PFSK-1 (cell line): ENCODE data around the gene SDK1.

Experiments used
- FOXP2 ChIP-seq: optimal IDR thresholded peaks from 2 replicates; pipeline ENCODE3; 2011; ENCODE audit warnings: borderline replicate concordance, control low read depth, inconsistent platforms; ENCODE audit not compliant: insufficient read depth; ENCODE audit errors: extremely low read length, extremely low read depth
- POLR2AphosphoS5 ChIP-seq: IDR thresholded peaks from 2 replicates; pipeline ENCODE4 v1.6.1; 2012; ENCODE audit warnings: low read depth, mild to moderate bottlenecking, control low read depth, low read length, moderate library complexity
- SIN3A ChIP-seq: IDR thresholded peaks from 2 replicates; pipeline ENCODE4 v1.6.1; 2012; ENCODE audit warnings: mild to moderate bottlenecking, low read length, moderate library complexity, borderline replicate concordance; ENCODE audit not compliant: insufficient read depth
- TAF1 ChIP-seq: IDR thresholded peaks from 2 replicates; pipeline ENCODE4 v1.6.1; 2012; ENCODE audit warnings: low read length, control low read depth, borderline replicate concordance; ENCODE audit not compliant: insufficient read depth
- TF ChIP-seq, protein P1 (sequence below), 2 experiments: IDR thresholded peaks; 2 replicates each; pipeline versions ENCODE4 v1.6.1 to v1.8.0; 2011 to 2012; ENCODE audit warnings: low read depth in 2 of 2, low read length in 2 of 2, control low read depth in 1 of 2, inconsistent platforms in 1 of 2, mild to moderate bottlenecking in 1 of 2, moderate library complexity in 1 of 2; ENCODE audit not compliant: insufficient read depth in 1 of 2

SDK1 gene

GRCh38 chr7:4244041-4244440 is 943.0 kb downstream of the SDK1 start:
- TF ChIP-seq, protein P1, sequence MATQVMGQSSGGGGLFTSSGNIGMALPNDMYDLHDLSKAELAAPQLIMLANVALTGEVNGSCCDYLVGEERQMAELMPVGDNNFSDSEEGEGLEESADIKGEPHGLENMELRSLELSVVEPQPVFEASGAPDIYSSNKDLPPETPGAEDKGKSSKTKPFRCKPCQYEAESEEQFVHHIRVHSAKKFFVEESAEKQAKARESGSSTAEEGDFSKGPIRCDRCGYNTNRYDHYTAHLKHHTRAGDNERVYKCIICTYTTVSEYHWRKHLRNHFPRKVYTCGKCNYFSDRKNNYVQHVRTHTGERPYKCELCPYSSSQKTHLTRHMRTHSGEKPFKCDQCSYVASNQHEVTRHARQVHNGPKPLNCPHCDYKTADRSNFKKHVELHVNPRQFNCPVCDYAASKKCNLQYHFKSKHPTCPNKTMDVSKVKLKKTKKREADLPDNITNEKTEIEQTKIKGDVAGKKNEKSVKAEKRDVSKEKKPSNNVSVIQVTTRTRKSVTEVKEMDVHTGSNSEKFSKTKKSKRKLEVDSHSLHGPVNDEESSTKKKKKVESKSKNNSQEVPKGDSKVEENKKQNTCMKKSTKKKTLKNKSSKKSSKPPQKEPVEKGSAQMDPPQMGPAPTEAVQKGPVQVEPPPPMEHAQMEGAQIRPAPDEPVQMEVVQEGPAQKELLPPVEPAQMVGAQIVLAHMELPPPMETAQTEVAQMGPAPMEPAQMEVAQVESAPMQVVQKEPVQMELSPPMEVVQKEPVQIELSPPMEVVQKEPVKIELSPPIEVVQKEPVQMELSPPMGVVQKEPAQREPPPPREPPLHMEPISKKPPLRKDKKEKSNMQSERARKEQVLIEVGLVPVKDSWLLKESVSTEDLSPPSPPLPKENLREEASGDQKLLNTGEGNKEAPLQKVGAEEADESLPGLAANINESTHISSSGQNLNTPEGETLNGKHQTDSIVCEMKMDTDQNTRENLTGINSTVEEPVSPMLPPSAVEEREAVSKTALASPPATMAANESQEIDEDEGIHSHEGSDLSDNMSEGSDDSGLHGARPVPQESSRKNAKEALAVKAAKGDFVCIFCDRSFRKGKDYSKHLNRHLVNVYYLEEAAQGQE (IDR thresholded peaks at IDR 0.05; ENCODE audit: insufficient read depth in 1 of 2, low read depth in 2 of 2, low read length in 2 of 2) = no peak
- TF ChIP-seq POLR2AphosphoS5 (no peak), FOXP2 (no peak), SIN3A (no peak), TAF1 (no peak)

- TF ChIP-seq, protein P1 (IDR thresholded peaks at IDR 0.05; ENCODE audit: insufficient read depth in 1 of 2, low read depth in 2 of 2, low read length in 2 of 2) = no peak
- TF ChIP-seq SIN3A (no peak), FOXP2 (no peak), TAF1 (no peak), POLR2AphosphoS5 (no peak)
These were observed 943.6 kb downstream of the SDK1 start for GRCh38 chr7:4244635-4245034.

DNA sequence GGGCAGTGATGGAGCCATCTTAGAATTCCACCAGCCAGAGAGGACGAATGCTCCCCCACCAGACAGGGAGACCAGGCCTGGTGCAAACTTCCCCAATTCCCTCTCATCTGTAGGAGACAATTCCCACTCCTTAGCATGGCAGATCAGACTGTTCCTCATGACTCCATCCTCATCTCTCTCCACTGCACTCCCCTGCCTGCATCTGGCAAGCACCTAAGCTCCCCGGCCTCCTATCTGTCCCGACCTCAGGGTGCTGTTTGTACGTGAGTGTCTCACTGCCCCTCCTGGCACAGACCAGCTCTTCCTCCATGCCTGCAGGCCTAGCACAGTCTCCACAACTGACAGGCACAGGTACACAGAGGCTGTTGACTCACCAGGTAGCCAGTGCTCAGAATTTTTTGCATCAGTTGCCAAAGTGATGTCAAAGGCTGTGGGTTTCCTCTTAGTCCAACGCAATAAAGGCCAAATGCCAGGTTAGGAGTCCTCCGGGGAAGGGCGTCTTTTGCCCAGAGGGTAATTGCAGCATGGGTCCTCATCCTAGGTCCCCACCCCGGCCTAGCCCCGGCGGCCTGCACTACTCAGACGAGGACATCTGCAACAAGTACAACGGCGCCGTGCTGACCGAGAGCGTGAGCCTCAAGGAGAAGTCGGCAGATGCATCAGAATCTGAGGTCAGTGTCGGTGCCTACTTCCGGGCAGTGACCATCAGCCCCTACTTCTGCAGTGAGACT is 944.2 kb downstream of the SDK1 start:
- TF ChIP-seq POLR2AphosphoS5 (no peak), FOXP2 (no peak), SIN3A (no peak), TAF1 (no peak)
- TF ChIP-seq, protein P1 (IDR thresholded peaks at IDR 0.05; ENCODE audit: insufficient read depth in 1 of 2, low read depth in 2 of 2, low read length in 2 of 2) = no peak

GRCh38 chr7:4245866-4246470 is 944.9 kb downstream of the SDK1 start:
- TF ChIP-seq TAF1 (no peak), SIN3A (no peak), POLR2AphosphoS5 (no peak), FOXP2 (no peak)
- TF ChIP-seq, protein P1 (IDR thresholded peaks at IDR 0.05; ENCODE audit: insufficient read depth in 1 of 2, low read depth in 2 of 2, low read length in 2 of 2) = no peak

DNA sequence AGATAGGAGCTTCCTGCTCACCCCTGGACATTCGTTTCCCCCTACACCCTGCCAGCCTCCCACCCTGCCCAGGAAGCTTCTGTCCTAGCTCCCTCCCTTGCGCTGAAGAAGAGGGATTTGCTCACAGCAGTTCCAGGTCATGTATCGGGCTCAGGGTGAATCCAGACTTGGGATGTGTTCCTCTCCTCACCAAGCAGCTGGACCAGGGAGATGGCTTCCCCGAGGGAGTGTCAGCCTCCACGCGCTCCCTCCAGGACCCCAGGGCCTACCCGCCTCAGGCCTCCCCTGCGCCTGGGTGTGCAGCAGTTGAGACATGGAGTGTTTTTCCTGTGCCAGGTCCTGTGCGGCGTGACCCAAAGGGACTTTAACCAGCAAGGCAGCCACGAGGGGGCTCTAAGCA is 945.5 kb downstream of the SDK1 start:
- TF ChIP-seq POLR2AphosphoS5 = no peak
- no peak for TF ChIP-seq FOXP2
- no peak for TF ChIP-seq SIN3A
- no peak for TF ChIP-seq TAF1
- TF ChIP-seq, protein P1 (IDR thresholded peaks at IDR 0.05; ENCODE audit: insufficient read depth in 1 of 2, low read depth in 2 of 2, low read length in 2 of 2) = no peak
